ENCODE measurements around the gene INVS. TPM values are rescaled to one million over a fixed set of nuclear protein-coding genes. Genes with fewer than 3 reads are reported as not detected.

The INVS gene
- total RNA-seq, 1 donor from 2014 or later, result 22.3 TPM

DNA sequence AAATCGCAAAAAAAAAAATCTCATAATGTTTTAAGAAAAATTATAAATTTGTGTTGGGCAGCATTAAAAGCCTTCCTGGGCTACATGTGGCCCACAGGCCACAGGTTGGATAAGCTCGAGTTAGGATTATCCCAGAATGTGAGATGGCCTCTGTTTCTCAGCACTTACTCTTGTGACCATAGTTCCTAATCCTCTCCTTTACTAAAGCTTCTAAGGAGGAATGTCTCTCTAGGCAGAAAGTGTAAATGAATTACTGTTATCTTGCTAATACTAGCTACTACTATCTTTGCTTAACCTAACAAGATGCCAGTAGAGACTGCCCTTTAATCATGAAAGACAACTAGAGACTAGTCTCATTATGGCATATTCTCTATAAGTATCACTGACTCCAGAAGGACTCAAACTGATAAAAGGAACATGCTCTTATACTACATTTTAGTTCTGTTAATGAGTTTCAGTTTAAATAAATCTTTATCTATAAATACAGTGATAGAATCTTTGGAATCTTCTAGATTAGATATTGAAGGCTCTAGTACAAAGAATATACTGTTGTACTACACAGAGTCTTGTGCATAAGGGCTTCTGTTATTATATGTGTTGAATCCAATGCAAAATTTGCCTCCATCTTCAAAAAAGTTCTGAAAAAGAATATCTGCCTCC is 13.8 kb downstream of the INVS start:
- no peak for TF ChIP-seq CTCF (IDR thresholded peaks at IDR 0.05)
- Histone ChIP-seq H3K4me1 (no peaks in the 10 kb centered on the region), H3K9me3 (no peaks in the 10 kb centered on the region), H3K27me3 (ENCODE audit: low read depth) (no peaks in the 10 kb centered on the region), H3K27ac (no peak overlapping the region), H3K36me3 (peaks cover 16% of the 10 kb centered on the region), H3K4me3 (no peak overlapping the region)
- DNase-seq (no peak), ATAC-seq (no peak)
- intact Hi-C loops (cut with DNase I), result no loop called here

- ATAC-seq (no peak), DNase-seq (no peak)
- intact Hi-C loops (cut with DNase I), result no loop called here
Measured at GRCh38 chr9:100117316-100117715, 18.3 kb downstream of the INVS start.

DNA sequence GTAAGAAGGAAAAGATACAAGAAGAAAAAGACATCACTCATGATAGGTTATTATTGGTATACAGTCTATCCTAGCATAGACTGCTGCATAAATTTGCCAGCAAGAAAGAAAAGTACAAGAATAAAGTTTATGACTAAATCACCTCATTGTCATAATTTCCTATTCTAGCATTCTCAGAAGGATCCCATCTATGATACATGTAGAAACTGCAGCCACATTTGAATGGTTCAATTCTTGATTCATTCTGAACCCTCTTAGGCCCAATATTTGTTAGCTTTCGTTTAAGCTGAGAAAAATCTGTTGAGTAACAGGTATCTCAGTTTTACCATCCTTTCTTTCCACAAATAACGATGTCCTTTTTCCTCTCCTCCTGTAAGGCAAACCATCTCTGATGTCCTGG is 21.2 kb downstream of the INVS start:
- Histone ChIP-seq H3K9me3 (no peaks in the 10 kb centered on the region), H3K4me3 (no peak overlapping the region), H3K27me3 (ENCODE audit: low read depth) (no peaks in the 10 kb centered on the region), H3K27ac (no peak overlapping the region), H3K4me1 (no peaks in the 10 kb centered on the region), H3K36me3 (peaks cover 24% of the 10 kb centered on the region)
- TF ChIP-seq CTCF (IDR thresholded peaks at IDR 0.05), result no peak
- no peak for DNase-seq
- intact Hi-C loops (cut with DNase I), result no loop called here
- no peak for ATAC-seq

More at GRCh38 chr9:100117316-100117715, 18.3 kb downstream of the INVS start:
- H3K27me3 ChIP-seq (ENCODE audit: low read depth), result no peaks in the 10 kb centered on the region
- peaks cover 24% of the 10 kb centered on the region for H3K36me3 ChIP-seq
- TF ChIP-seq CTCF (IDR thresholded peaks at IDR 0.05), result no peak
- no peak overlapping the region for H3K4me3 ChIP-seq
- no peak overlapping the region for H3K27ac ChIP-seq
- no peaks in the 10 kb centered on the region for H3K4me1 ChIP-seq
- H3K9me3 ChIP-seq, result no peaks in the 10 kb centered on the region

DNA sequence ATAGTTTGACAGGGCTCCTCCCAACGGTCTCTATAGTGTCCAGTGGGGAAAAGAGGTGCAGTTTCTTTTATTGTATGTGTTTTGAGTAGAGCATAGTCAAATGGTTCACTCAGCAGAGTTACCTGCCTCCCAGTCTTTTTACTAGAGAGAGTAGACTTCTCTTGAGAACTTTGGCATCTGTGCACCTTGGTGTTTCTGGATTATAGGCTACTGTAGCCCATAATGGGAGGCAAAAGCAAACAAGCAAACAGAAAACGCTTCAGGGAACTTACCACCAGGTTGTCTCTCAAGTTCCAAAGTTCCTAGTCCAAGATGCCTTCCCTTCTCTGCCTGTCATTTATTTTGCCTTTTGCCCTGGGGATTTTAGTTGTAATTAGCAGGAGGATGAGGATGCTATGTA is 26.2 kb downstream of the INVS start:
- no peak for TF ChIP-seq CTCF (IDR thresholded peaks at IDR 0.05)
- H3K27ac ChIP-seq, result no peak overlapping the region
- intact Hi-C loops (cut with DNase I), result no loop called here
- no peak overlapping the region for H3K4me3 ChIP-seq
- no peaks in the 10 kb centered on the region for H3K9me3 ChIP-seq
- DNase-seq (no peak), ATAC-seq (no peak)
- no peaks in the 10 kb centered on the region for H3K4me1 ChIP-seq
- peaks cover 13% of the 10 kb centered on the region for H3K36me3 ChIP-seq
- no peaks in the 10 kb centered on the region for H3K27me3 ChIP-seq (ENCODE audit: low read depth)

- Histone ChIP-seq H3K4me3 (no peak overlapping the region), H3K27me3 (ENCODE audit: low read depth) (no peaks in the 10 kb centered on the region), H3K9me3 (no peaks in the 10 kb centered on the region), H3K4me1 (no peaks in the 10 kb centered on the region), H3K27ac (no peak overlapping the region), H3K36me3 (peaks cover 7% of the 10 kb centered on the region)
- intact Hi-C loops (cut with DNase I), result no loop called here
- ATAC-seq (no peak), DNase-seq (no peak)
- no peak for TF ChIP-seq CTCF (IDR thresholded peaks at IDR 0.05)
Measured at GRCh38 chr9:100125910-100126309, 26.9 kb downstream of the INVS start.

Data from lower lobe of right lung (tissue), 2 donors.